Right lobe of liver (tissue), 6 donors: ENCODE data around the gene GPR155. TPM values are rescaled to one million over a fixed set of nuclear protein-coding genes. Genes with fewer than 3 reads are reported as not detected.
A peak's percentile ranks its signal among the peaks of the same experiment; 100 is the strongest.

Experiments used
- ATAC-seq, 4 donors: fragments of 200-7000 bp; cut with Tn5 transposase; one replicate each; pipeline ENCODE4 v1.9.1; 2020; ENCODE audit warnings: mild to moderate bottlenecking in 4 of 4, moderate library complexity in 4 of 4
- DNase-seq, 3 donors: peaks; one replicate each; pipeline ENCODE4 v3.0.0-alpha.2; 2020
- H3K27ac ChIP-seq, 3 donors: fragments of 200-600 bp; one replicate each; pipeline ENCODE4 v1.8.0; 2022
- H3K27me3 ChIP-seq, 2 donors: fragments of 200-600 bp; one replicate each; pipeline ENCODE4 v1.8.0; 2022
- H3K36me3 ChIP-seq, 4 donors: fragments of 200-600 bp; sonication (generic) in 1 of 4; one replicate each; pipeline versions ENCODE4 v1.5.1 to v1.8.0; 2017 to 2022; ENCODE audit warnings: control low read depth in 1 of 4
- H3K4me1 ChIP-seq, 4 donors: fragments of 200-600 bp; sonication (generic) in 1 of 4; one replicate each; pipeline versions ENCODE4 v1.5.1 to v1.8.0; 2017 to 2022; ENCODE audit warnings: control low read depth in 1 of 4
- H3K4me3 ChIP-seq, 3 donors: fragments of 200-600 bp; one replicate each; pipeline ENCODE4 v1.8.0; 2022
- H3K9me3 ChIP-seq, 4 donors: fragments of 200-600 bp; sonication (generic) in 1 of 4; one replicate each; pipeline versions ENCODE4 v1.5.1 to v1.8.0; 2017 to 2022; ENCODE audit warnings: control low read depth in 1 of 4
- POLR2A ChIP-seq: fragments of 450-650 bp; IDR thresholded peaks from one replicate; pipeline ENCODE4 v1.6.1; 2017; ENCODE audit warnings: antibody characterized with exemption, mild to moderate bottlenecking
- WGBS: methylation state at CpG from one replicate; pipeline ENCODE4 v1.1.6; 2018; ENCODE audit warnings: low coverage, low lambda C conversion rate; ENCODE audit not compliant: insufficient coverage; ENCODE audit errors: missing lambda C conversion rate; 5-methylcytosine and 5-hydroxymethylcytosine counted together
- intact Hi-C, 2 donors: fragments of 100-400 bp; cut with DNase I; formaldehyde crosslinking; loops; one replicate each; pipeline versions ENCODE4 v1.11.2 to v1.14.1; 2022
- total RNA-seq, 6 experiments: library from RNA; depleted of rRNA in 2 of 6; stranded (reverse); fragments of >200 nt in 2 of 6; fragmentation: NEBNext Ultra II Directional in 3 of 6; extraction: Animal tissue kit (Norgen Biotek cat#: 25700) in 3 of 6; gene quantifications; one replicate each; pipeline versions ENCODE4 v1.1.0 to v1.2.4, GENCODE V29; 2016 to 2023
- TF ChIP-seq, protein P1 (sequence below), 4 donors: fragments of 200-600 bp in 3 of 4; fragments of 450-650 bp in 1 of 4; IDR thresholded peaks; one replicate each; pipeline versions ENCODE4 v1.5.1 to v1.8.0; 2016 to 2022; ENCODE audit warnings: antibody characterized with exemption in 4 of 4, mild to moderate bottlenecking in 2 of 4
- donor health status: DM: no; HTN: yes; CAD: no.
- donor health status: DM: no; HTN: no; CAD: no.
- donor health status: DM: no; HTN: no; CAD: no.
- donor health status: DM: no; HTN: yes; CAD: no.
- donor health status: DM: no; HTN: yes; CAD: no.

The GPR155 gene
- total RNA-seq, 6 experiments from 2014 or later: 6.5 to 11.3 (median 7.7) TPM

DNA sequence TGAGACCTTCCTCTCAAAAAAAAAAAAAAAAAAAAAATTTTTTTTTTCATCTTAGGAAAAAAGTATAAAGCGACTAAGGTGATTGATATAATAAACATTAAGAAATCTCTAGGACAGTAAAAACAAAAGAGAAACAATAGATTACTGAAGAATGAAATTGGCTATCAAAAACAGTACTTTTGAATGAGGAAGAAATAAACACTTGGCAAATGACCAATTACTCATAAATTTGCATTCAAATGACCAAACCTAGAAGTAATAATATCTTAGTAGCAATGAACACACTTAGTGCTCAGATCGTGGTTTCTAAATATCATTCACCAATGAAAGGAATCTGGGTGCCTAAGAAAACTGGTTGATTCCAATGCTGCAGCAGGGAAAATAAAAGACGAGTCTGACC is 101.6 kb downstream of the GPR155 start:
- 92% methylated on average over 3 of the region's 3 CpGs for WGBS
- peaks cover 4 to 37% (median 13%) of the 10 kb centered on the region in 4 donors for H3K36me3 ChIP-seq
- DNase-seq (no peak), ATAC-seq (no peak)
- no peak overlapping the region for H3K4me3 ChIP-seq
- peaks cover 0 to 4% (median 0%) of the 10 kb centered on the region in 4 donors for H3K4me1 ChIP-seq
- TF ChIP-seq, protein P1, sequence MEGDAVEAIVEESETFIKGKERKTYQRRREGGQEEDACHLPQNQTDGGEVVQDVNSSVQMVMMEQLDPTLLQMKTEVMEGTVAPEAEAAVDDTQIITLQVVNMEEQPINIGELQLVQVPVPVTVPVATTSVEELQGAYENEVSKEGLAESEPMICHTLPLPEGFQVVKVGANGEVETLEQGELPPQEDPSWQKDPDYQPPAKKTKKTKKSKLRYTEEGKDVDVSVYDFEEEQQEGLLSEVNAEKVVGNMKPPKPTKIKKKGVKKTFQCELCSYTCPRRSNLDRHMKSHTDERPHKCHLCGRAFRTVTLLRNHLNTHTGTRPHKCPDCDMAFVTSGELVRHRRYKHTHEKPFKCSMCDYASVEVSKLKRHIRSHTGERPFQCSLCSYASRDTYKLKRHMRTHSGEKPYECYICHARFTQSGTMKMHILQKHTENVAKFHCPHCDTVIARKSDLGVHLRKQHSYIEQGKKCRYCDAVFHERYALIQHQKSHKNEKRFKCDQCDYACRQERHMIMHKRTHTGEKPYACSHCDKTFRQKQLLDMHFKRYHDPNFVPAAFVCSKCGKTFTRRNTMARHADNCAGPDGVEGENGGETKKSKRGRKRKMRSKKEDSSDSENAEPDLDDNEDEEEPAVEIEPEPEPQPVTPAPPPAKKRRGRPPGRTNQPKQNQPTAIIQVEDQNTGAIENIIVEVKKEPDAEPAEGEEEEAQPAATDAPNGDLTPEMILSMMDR (IDR thresholded peaks at IDR 0.05): no peak
- TF ChIP-seq POLR2A: no peak
- H3K27me3 ChIP-seq: no peaks in the 10 kb centered on the region
- H3K9me3 ChIP-seq: no peaks in the 10 kb centered on the region
- H3K27ac ChIP-seq: no peak overlapping the region
- intact Hi-C loops: no loop called here

DNA sequence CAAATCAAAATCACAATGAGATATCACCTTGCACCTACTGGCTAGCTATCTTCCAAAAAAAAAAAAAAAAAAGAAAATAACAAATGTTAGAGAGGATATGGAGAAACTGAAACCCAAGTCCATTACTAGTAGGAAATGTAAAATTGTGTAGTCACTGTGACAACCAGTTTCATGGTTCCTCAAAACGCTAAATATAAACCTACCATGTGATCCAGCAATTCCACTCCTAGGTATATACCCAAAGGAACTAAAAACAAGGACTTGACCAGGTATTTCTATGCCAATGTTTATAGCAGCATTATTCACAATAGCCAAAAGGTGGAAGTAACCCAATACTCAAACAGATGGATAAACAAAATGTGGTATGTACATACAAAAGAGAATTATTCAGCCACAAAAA is 103.0 kb downstream of the GPR155 start:
- intact Hi-C loops: no loop called here
- peaks cover 0 to 4% (median 0%) of the 10 kb centered on the region in 4 donors for H3K4me1 ChIP-seq
- no peaks in the 10 kb centered on the region for H3K27me3 ChIP-seq
- H3K36me3 ChIP-seq: peaks cover 4 to 47% (median 19%) of the 10 kb centered on the region in 4 donors
- no peak for DNase-seq
- no peak overlapping the region for H3K27ac ChIP-seq
- H3K9me3 ChIP-seq: no peaks in the 10 kb centered on the region
- WGBS: 58% methylated on average over 1 of the region's 1 CpG
- TF ChIP-seq, protein P1 (IDR thresholded peaks at IDR 0.05): no peak
- no peak for TF ChIP-seq POLR2A
- no peak overlapping the region for H3K4me3 ChIP-seq
- peak in 1 of 4 donors; percentile 30 for ATAC-seq

Other genes with a start within 250 kb of the GPR155 start
- 10 to 100 TPM; 22.2 to 60.8 (median 38.6) TPM for gene OLA1, start 238.5 kb downstream of the GPR155 start, total RNA-seq
- gene SP9, start 152.1 kb downstream of the GPR155 start, total RNA-seq: not detected
- gene SCRN3, start 91.3 kb downstream of the GPR155 start, total RNA-seq: 10 to 100 TPM; 13.9 to 21.1 (median 15.7) TPM
- 10 to 100 TPM in 1 of 6 experiments, 1 to 10 TPM in 5; 5.0 to 15.3 (median 7.1) TPM for gene WIPF1, start 110.8 kb upstream of the GPR155 start, total RNA-seq